Measurements from ENCODE around the gene MERTK. TPM values are rescaled to one million over a fixed set of nuclear protein-coding genes. Genes with fewer than 3 reads are reported as not detected.
A peak's percentile ranks its signal among the peaks of the same experiment; 100 is the strongest.

MERTK gene
- total and polyA plus RNA-seq, 10 of the 15 experiments (the other 5 are each of a cell fraction or from before 2014, with no cell fraction given) = 0.13 to 30.6 (median 0.50) TPM

- in situ Hi-C loops (cut with MboI) = no loop called here
- Histone ChIP-seq H3K4me1 (ENCODE audit: control insufficient read depth, insufficient read depth, low read length) (no peaks in the 10 kb centered on the region), H3K9me3 (replicated peaks; ENCODE audit: control insufficient read depth, insufficient read depth, low read length) (no peaks in the 10 kb centered on the region; the same call in 2 of the 3 replicates), H3K9ac (ENCODE audit: control insufficient read depth, insufficient read depth, low read length) (no peak overlapping the region), H3K27me3 (replicated peaks in 1 of 2; ENCODE audit: control insufficient read depth in 2 of 2, insufficient read depth in 2 of 2, low read length in 1 of 2) (no peaks in the 10 kb centered on the region), H3K4me3 (no peak overlapping the region), H3K79me2 (ENCODE audit: control insufficient read depth, insufficient read depth, low read length) (no peaks in the 10 kb centered on the region), H3K4me2 (ENCODE audit: control insufficient read depth, insufficient read depth) (no peak overlapping the region), H4K20me1 (ENCODE audit: control insufficient read depth, insufficient read depth) (no peaks in the 10 kb centered on the region), H3K27ac (ENCODE audit: control insufficient read depth, insufficient read depth) (no peak overlapping the region), H2AFZ (ENCODE audit: control insufficient read depth, low read depth, low read length) (no peak overlapping the region), H3K36me3 (ENCODE audit: control insufficient read depth in 2 of 2, insufficient read depth in 2 of 2, low read length in 1 of 2) (no peaks in the 10 kb centered on the region)
- FAIRE-seq (no peak), ATAC-seq (no peak), DNase-seq (ENCODE audit: low read depth, low spot score) (no peak)
- SMC1A ChIA-PET (ENCODE audit: uncharacterized antibody, unreplicated experiment) = no interaction called here
- RAD21 ChIA-PET (ENCODE audit: unreplicated experiment) = no interaction called here
- CTCF ChIA-PET = no interaction called here
- BruUV-seq (replicated peaks) = no TSS peak
- WGBS (ENCODE audit: insufficient coverage, insufficient replicate concordance, low lambda C conversion rate, missing lambda C conversion rate) = 22% methylated on average over 7 of the region's 7 CpGs
- TF ChIP-seq EGR1 (IDR thresholded peaks at IDR 0.05; ENCODE audit: borderline replicate concordance in 1 of 2, low read depth in 2 of 2, low read length in 2 of 2) (no peak), TBL1XR1 (IDR thresholded peaks at IDR 0.05; ENCODE audit: low read depth, low read length) (no peak), HDAC6 (IDR thresholded peaks at IDR 0.05; ENCODE audit: unreplicated experiment) (no peak), PAX8 (IDR thresholded peaks at IDR 0.05) (no peak)
- intact Hi-C loops (cut with micrococcal nuclease; ENCODE audit: unreplicated experiment) = no loop called here
- POLR2A ChIA-PET = no interaction called here
These were observed 92.4 kb downstream of the MERTK start for GRCh38 chr2:111990856-111991255.

DNA sequence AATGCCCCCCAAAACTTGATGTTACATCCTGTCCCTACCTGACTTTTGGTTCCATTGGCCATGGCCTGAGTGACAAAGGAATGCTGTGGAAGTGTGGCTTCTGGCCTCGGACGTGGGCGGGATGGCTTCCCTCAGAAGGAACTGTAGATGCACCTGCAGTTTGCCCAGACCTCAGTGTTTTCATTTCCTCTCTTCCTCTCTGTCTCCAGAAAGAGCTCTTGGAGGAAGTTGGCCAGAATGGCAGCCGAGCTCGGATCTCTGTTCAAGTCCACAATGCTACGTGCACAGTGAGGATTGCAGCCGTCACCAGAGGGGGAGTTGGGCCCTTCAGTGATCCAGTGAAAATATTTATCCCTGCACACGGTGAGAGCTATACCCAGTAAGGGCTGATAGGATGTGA lies 95.6 kb downstream of the MERTK start:
- ATAC-seq = no peak
- no peaks in the 10 kb centered on the region for H3K9me3 ChIP-seq (replicated peaks; ENCODE audit: control insufficient read depth, insufficient read depth, low read length)
- H3K9ac ChIP-seq (ENCODE audit: control insufficient read depth, insufficient read depth, low read length) = no peak overlapping the region
- TF ChIP-seq SPI1 (IDR thresholded peaks at IDR 0.05; ENCODE audit: borderline replicate concordance, insufficient read depth, low read depth, low read length) (peak; percentile 42; the same call in 1 of the 2 replicates), ZNF207 (IDR thresholded peaks at IDR 0.05; ENCODE audit: borderline replicate concordance) (no peak)
- no peaks in the 10 kb centered on the region for H3K27me3 ChIP-seq (replicated peaks in 1 of 2; ENCODE audit: control insufficient read depth in 2 of 2, insufficient read depth in 2 of 2, low read length in 1 of 2)
- ChIA-PET SMC1A (ENCODE audit: uncharacterized antibody, unreplicated experiment) (interaction anchor here (1.3 kb wide), 1 partner anchor 22 kb away, joined by 3 read pairs; no protein-coding TSS in a partner anchor), POLR2A (interaction anchor here (0.6 to 0.7 kb wide), 2 partner anchors 43 to 279 kb away, joined by 3 to 4 read pairs; no protein-coding TSS in a partner anchor), CTCF (interaction anchor here (1.1 kb wide), 1 partner anchor 106 kb away, joined by 3 read pairs; no protein-coding TSS in a partner anchor), RAD21 (ENCODE audit: unreplicated experiment) (interaction anchor here (1.1 kb wide), 1 partner anchor 10 kb away, joined by 3 read pairs; no protein-coding TSS in a partner anchor)
- WGBS (ENCODE audit: insufficient coverage, insufficient replicate concordance, low lambda C conversion rate, missing lambda C conversion rate) = 52% methylated on average over 8 of the region's 8 CpGs
- no peak overlapping the region for H3K4me2 ChIP-seq (ENCODE audit: control insufficient read depth, insufficient read depth)
- no peak overlapping the region for H2AFZ ChIP-seq (ENCODE audit: control insufficient read depth, low read depth, low read length)
- no peak overlapping the region for H3K27ac ChIP-seq (ENCODE audit: control insufficient read depth, insufficient read depth)
- in situ Hi-C loops (cut with MboI) (no loop called here), intact Hi-C loops (cut with micrococcal nuclease; ENCODE audit: unreplicated experiment) (no loop called here)
- no peak for FAIRE-seq
- H3K4me1 ChIP-seq (ENCODE audit: control insufficient read depth, insufficient read depth, low read length) = no peaks in the 10 kb centered on the region
- H3K4me3 ChIP-seq = no peak overlapping the region
- no TSS peak for BruUV-seq (replicated peaks)
- DNase-seq (ENCODE audit: low read depth, low spot score) = no peak
- H3K79me2 ChIP-seq (ENCODE audit: control insufficient read depth, insufficient read depth, low read length) = no peaks in the 10 kb centered on the region
- no peaks in the 10 kb centered on the region for H4K20me1 ChIP-seq (ENCODE audit: control insufficient read depth, insufficient read depth)
- no peaks in the 10 kb centered on the region for H3K36me3 ChIP-seq (ENCODE audit: control insufficient read depth in 2 of 2, insufficient read depth in 2 of 2, low read length in 1 of 2)

All from GM12878 (cell line).